ENCODE measurements around the gene PALMD.

The PALMD gene

GRCh38 chr1:99645699-99646531 lies at the start of gene PALMD:
Gene PALMD, plus strand, starts transcription at chr1:99646113. Its CDS starts 205 bp downstream, at chr1:99646318.
- Mint-ChIP-seq H3K4me3 (no peak within 1 kb of the TSS), H3K27ac (no peak within 1 kb of the TSS), H3K9me3 (no peaks in the 10 kb centered on the region), H3K36me3 (ENCODE audit: low read depth) (no peaks in the 10 kb centered on the region), H3K27me3 (peaks cover 20% of the 10 kb centered on the region), H3K4me1 (no peaks in the 10 kb centered on the region)
- DNase-seq (no peak), ATAC-seq (no peak)

- H3K36me3 Mint-ChIP-seq (ENCODE audit: low read depth) = no peaks in the 10 kb centered on the region
- H3K27ac Mint-ChIP-seq = no peak overlapping the region
- ATAC-seq = no peak
- H3K4me3 Mint-ChIP-seq = no peak overlapping the region
- no peak for DNase-seq
- no peaks in the 10 kb centered on the region for H3K4me1 Mint-ChIP-seq
- H3K9me3 Mint-ChIP-seq = no peaks in the 10 kb centered on the region
- H3K27me3 Mint-ChIP-seq = no peaks in the 10 kb centered on the region
Measured at GRCh38 chr1:99598738-99599411, 47.0 kb upstream of the PALMD start.

- no peaks in the 10 kb centered on the region for H3K36me3 Mint-ChIP-seq (ENCODE audit: low read depth)
- no peaks in the 10 kb centered on the region for H3K27me3 Mint-ChIP-seq
- H3K27ac Mint-ChIP-seq = no peak overlapping the region
- DNase-seq = no peak
- H3K9me3 Mint-ChIP-seq = no peaks in the 10 kb centered on the region
- ATAC-seq = no peak
- H3K4me1 Mint-ChIP-seq = no peaks in the 10 kb centered on the region
- H3K4me3 Mint-ChIP-seq = no peak overlapping the region
Measured at GRCh38 chr1:99599678-99600175, 46.2 kb upstream of the PALMD start.

GRCh38 chr1:99600782-99601181 lies 45.1 kb upstream of the PALMD start:
- Mint-ChIP-seq H3K9me3 (no peaks in the 10 kb centered on the region), H3K27ac (no peak overlapping the region), H3K4me3 (no peak overlapping the region), H3K27me3 (no peaks in the 10 kb centered on the region), H3K36me3 (ENCODE audit: low read depth) (no peaks in the 10 kb centered on the region), H3K4me1 (no peaks in the 10 kb centered on the region)
- no peak for ATAC-seq
- DNase-seq = no peak

GRCh38 chr1:99601208-99601607 lies 44.7 kb upstream of the PALMD start:
- DNase-seq = no peak
- Mint-ChIP-seq H3K4me3 (no peak overlapping the region), H3K4me1 (no peaks in the 10 kb centered on the region), H3K36me3 (ENCODE audit: low read depth) (no peaks in the 10 kb centered on the region), H3K27ac (no peak overlapping the region), H3K9me3 (no peaks in the 10 kb centered on the region), H3K27me3 (no peaks in the 10 kb centered on the region)
- no peak for ATAC-seq

GRCh38 chr1:99601709-99602403 lies 44.1 kb upstream of the PALMD start:
- H3K27me3 Mint-ChIP-seq = no peaks in the 10 kb centered on the region
- no peak for DNase-seq
- ATAC-seq = no peak
- H3K4me3 Mint-ChIP-seq = no peak overlapping the region
- no peak overlapping the region for H3K27ac Mint-ChIP-seq
- no peaks in the 10 kb centered on the region for H3K4me1 Mint-ChIP-seq
- H3K36me3 Mint-ChIP-seq (ENCODE audit: low read depth) = no peaks in the 10 kb centered on the region
- no peaks in the 10 kb centered on the region for H3K9me3 Mint-ChIP-seq

- Mint-ChIP-seq H3K4me3 (no peak overlapping the region), H3K4me1 (no peaks in the 10 kb centered on the region), H3K27ac (no peak overlapping the region), H3K36me3 (ENCODE audit: low read depth) (no peaks in the 10 kb centered on the region), H3K9me3 (peaks cover 3% of the 10 kb centered on the region), H3K27me3 (no peaks in the 10 kb centered on the region)
- ATAC-seq (no peak), DNase-seq (no peak)
Measured at GRCh38 chr1:99602404-99602969, 43.4 kb upstream of the PALMD start.

GRCh38 chr1:99603699-99604560 lies 42.0 kb upstream of the PALMD start:
- ATAC-seq (no peak), DNase-seq (no peak)

GRCh38 chr1:99606306-99606705 lies 39.6 kb upstream of the PALMD start:
- H3K36me3 Mint-ChIP-seq (ENCODE audit: low read depth) = no peaks in the 10 kb centered on the region
- peaks cover 9% of the 10 kb centered on the region for H3K9me3 Mint-ChIP-seq
- DNase-seq = no peak
- no peak overlapping the region for H3K27ac Mint-ChIP-seq
- no peaks in the 10 kb centered on the region for H3K27me3 Mint-ChIP-seq
- H3K4me3 Mint-ChIP-seq = no peak overlapping the region
- ATAC-seq = no peak
- no peaks in the 10 kb centered on the region for H3K4me1 Mint-ChIP-seq

More at GRCh38 chr1:99603699-99604560, 42.0 kb upstream of the PALMD start:
- H3K9me3 Mint-ChIP-seq = peaks cover 9% of the 10 kb centered on the region
- H3K27ac Mint-ChIP-seq = no peak overlapping the region
- H3K4me3 Mint-ChIP-seq = no peak overlapping the region
- H3K27me3 Mint-ChIP-seq = no peaks in the 10 kb centered on the region
- no peaks in the 10 kb centered on the region for H3K4me1 Mint-ChIP-seq
- H3K36me3 Mint-ChIP-seq (ENCODE audit: low read depth) = no peaks in the 10 kb centered on the region

GRCh38 chr1:99607590-99607989 lies 38.3 kb upstream of the PALMD start:
- no peaks in the 10 kb centered on the region for H3K36me3 Mint-ChIP-seq (ENCODE audit: low read depth)
- no peak overlapping the region for H3K27ac Mint-ChIP-seq
- no peak for ATAC-seq
- DNase-seq = no peak
- H3K4me3 Mint-ChIP-seq = no peak overlapping the region
- no peaks in the 10 kb centered on the region for H3K4me1 Mint-ChIP-seq
- peaks cover 9% of the 10 kb centered on the region for H3K9me3 Mint-ChIP-seq
- peaks cover 2% of the 10 kb centered on the region for H3K27me3 Mint-ChIP-seq

GRCh38 chr1:99608058-99608457 lies 37.9 kb upstream of the PALMD start:
- Mint-ChIP-seq H3K4me1 (no peaks in the 10 kb centered on the region), H3K27me3 (peaks cover 2% of the 10 kb centered on the region), H3K9me3 (peaks cover 9% of the 10 kb centered on the region), H3K27ac (no peak overlapping the region), H3K36me3 (ENCODE audit: low read depth) (no peaks in the 10 kb centered on the region), H3K4me3 (no peak overlapping the region)
- no peak for DNase-seq
- ATAC-seq = no peak

- no peaks in the 10 kb centered on the region for H3K9me3 Mint-ChIP-seq
- no peak overlapping the region for H3K4me3 Mint-ChIP-seq
- no peaks in the 10 kb centered on the region for H3K4me1 Mint-ChIP-seq
- no peak for ATAC-seq
- peaks cover 2% of the 10 kb centered on the region for H3K27me3 Mint-ChIP-seq
- no peaks in the 10 kb centered on the region for H3K36me3 Mint-ChIP-seq (ENCODE audit: low read depth)
- DNase-seq = no peak
- H3K27ac Mint-ChIP-seq = no peak overlapping the region
Measured at GRCh38 chr1:99613716-99614115, 32.2 kb upstream of the PALMD start.

- ATAC-seq = no peak
- DNase-seq = no peak
- H3K27ac Mint-ChIP-seq = no peak overlapping the region
- peaks cover 2% of the 10 kb centered on the region for H3K27me3 Mint-ChIP-seq
- no peaks in the 10 kb centered on the region for H3K36me3 Mint-ChIP-seq (ENCODE audit: low read depth)
- no peak overlapping the region for H3K4me3 Mint-ChIP-seq
- H3K4me1 Mint-ChIP-seq = no peaks in the 10 kb centered on the region
- no peaks in the 10 kb centered on the region for H3K9me3 Mint-ChIP-seq
Measured at GRCh38 chr1:99614728-99615127, 31.2 kb upstream of the PALMD start.

GRCh38 chr1:99619583-99619982 lies 26.3 kb upstream of the PALMD start:
- H3K36me3 Mint-ChIP-seq (ENCODE audit: low read depth) = no peaks in the 10 kb centered on the region
- H3K4me3 Mint-ChIP-seq = no peak overlapping the region
- DNase-seq (no peak), ATAC-seq (no peak)
- no peaks in the 10 kb centered on the region for H3K9me3 Mint-ChIP-seq
- no peaks in the 10 kb centered on the region for H3K27me3 Mint-ChIP-seq
- no peak overlapping the region for H3K27ac Mint-ChIP-seq
- H3K4me1 Mint-ChIP-seq = no peaks in the 10 kb centered on the region
